ENCODE results near the gene MSLN.

DNA sequence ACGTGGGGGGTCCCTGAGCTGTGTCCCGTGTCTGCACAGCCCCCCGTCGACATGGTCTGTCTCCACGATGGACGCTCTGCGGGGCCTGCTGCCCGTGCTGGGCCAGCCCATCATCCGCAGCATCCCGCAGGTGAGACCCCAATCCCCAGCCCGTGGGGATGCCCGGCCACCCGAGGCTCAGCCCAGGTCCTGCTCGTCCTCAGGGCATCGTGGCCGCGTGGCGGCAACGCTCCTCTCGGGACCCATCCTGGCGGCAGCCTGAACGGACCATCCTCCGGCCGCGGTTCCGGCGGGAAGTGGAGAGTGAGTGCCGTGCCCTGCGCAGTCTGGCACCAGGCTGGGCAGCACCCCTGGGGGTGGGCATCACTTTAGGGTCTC, 4.9 kb downstream of the MSLN start:
- TF ChIP-seq POLR2A (IDR thresholded peaks at IDR 0.05; ENCODE audit: control extremely low read depth in 1 of 2, low read depth in 2 of 2, low read length in 2 of 2): no peak
- TF ChIP-seq, protein P1, sequence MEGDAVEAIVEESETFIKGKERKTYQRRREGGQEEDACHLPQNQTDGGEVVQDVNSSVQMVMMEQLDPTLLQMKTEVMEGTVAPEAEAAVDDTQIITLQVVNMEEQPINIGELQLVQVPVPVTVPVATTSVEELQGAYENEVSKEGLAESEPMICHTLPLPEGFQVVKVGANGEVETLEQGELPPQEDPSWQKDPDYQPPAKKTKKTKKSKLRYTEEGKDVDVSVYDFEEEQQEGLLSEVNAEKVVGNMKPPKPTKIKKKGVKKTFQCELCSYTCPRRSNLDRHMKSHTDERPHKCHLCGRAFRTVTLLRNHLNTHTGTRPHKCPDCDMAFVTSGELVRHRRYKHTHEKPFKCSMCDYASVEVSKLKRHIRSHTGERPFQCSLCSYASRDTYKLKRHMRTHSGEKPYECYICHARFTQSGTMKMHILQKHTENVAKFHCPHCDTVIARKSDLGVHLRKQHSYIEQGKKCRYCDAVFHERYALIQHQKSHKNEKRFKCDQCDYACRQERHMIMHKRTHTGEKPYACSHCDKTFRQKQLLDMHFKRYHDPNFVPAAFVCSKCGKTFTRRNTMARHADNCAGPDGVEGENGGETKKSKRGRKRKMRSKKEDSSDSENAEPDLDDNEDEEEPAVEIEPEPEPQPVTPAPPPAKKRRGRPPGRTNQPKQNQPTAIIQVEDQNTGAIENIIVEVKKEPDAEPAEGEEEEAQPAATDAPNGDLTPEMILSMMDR (IDR thresholded peaks at IDR 0.05; ENCODE audit: control extremely low read depth in 1 of 3, insufficient read depth in 1 of 3, low read depth in 1 of 3, low read length in 3 of 3): no peak
- TF ChIP-seq RAD21 (IDR thresholded peaks at IDR 0.05 in 1 of 2, conservative IDR thresholded peaks at IDR 0.05 in 1 of 2; ENCODE audit: low read depth in 2 of 2, low read length in 2 of 2): no peak
- no peak for TF ChIP-seq PHF8 (conservative IDR thresholded peaks at IDR 0.05; ENCODE audit: low read depth, low read length)
- no peak for TF ChIP-seq EZH2 (IDR thresholded peaks at IDR 0.05; ENCODE audit: low read depth, low read length, severe bottlenecking)
- TF ChIP-seq BRCA1 (IDR thresholded peaks at IDR 0.05; ENCODE audit: low read depth, low read length): no peak
- no peak for TF ChIP-seq ASH2L (IDR thresholded peaks at IDR 0.05; ENCODE audit: low read length)
- TF ChIP-seq TAF1 (IDR thresholded peaks at IDR 0.05; ENCODE audit: low read depth, low read length): no peak
- TF ChIP-seq POLR2AphosphoS5 (IDR thresholded peaks at IDR 0.05; ENCODE audit: low read depth, low read length): no peak
